ENCODE data around the gene IHH.

Gene IHH

GRCh38 chr2:219076253-219076652, 15.5 kb upstream of the IHH start:
- no peak for DNase-seq (ENCODE audit: low read depth in 2 of 2, low spot score in 1 of 2)

- DNase-seq (ENCODE audit: low read depth in 2 of 2, low spot score in 1 of 2) = no peak
Measured at GRCh38 chr2:219073413-219074129, 12.8 kb upstream of the IHH start.

DNA sequence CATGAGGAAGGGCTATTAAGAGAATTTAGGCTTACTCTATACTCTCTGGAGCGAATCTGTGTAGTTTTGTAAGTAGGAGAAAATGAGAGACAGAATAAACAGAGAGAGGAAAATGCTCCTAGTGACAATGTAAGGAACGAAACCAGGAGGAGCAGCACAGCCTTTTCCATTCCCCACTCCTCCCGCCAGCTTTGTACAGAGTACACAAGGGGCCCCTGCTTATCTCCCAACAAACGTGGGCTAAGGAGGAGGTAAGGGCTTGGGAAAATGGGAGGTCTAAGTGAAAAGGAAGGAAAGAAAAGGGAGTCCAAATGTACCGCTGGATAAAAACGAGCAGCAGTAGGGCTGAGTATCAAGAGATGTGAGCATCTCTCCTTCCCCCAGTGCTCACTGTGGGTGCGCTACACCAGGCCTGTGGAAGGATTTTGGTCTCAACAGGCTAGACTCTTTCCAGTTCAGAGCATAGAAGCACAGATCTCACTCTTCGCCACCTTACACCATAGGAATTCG, 12.1 kb upstream of the IHH start:
- DNase-seq (ENCODE audit: low read depth in 2 of 2, low spot score in 1 of 2) = no peak

GRCh38 chr2:219071131-219071816, 10.6 kb upstream of the IHH start:
- DNase-seq (ENCODE audit: low read depth in 2 of 2, low spot score in 1 of 2) = no peak

GRCh38 chr2:219065484-219065883, 4.8 kb upstream of the IHH start:
- no peak for DNase-seq (ENCODE audit: low read depth in 2 of 2, low spot score in 1 of 2)

DNA sequence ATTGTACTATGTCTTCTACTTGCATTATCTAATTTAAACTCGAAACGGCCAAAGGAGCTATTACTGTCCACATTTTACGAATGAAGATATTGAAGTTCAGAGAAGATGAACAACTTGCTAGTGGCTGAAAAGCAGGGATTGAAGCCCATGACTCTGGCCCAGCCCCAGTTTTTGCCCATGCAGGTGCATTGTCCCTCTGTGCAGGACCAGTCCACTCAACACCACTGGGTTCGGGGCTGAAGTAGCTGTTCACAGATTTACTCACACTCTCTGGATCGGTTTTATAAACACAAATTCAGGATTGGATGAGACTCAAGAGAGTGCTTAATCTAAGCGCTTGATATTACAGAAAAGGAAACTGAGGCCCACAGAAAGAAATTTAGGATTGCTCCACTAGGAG, 1.4 kb upstream of the IHH start:
- DNase-seq (ENCODE audit: low read depth in 2 of 2, low spot score in 1 of 2) = no peak

- DNase-seq (ENCODE audit: low read depth in 2 of 2, low spot score in 1 of 2) = no peak
Measured at GRCh38 chr2:219059725-219060682, 717 bp downstream of the IHH start.

- no peak for DNase-seq (ENCODE audit: low read depth in 2 of 2, low spot score in 1 of 2)
Measured at GRCh38 chr2:219059375-219059724, 1.4 kb downstream of the IHH start.

GRCh38 chr2:219058541-219059374, 2.0 kb downstream of the IHH start:
- DNase-seq (ENCODE audit: low read depth in 2 of 2, low spot score in 1 of 2) = no peak

DNA sequence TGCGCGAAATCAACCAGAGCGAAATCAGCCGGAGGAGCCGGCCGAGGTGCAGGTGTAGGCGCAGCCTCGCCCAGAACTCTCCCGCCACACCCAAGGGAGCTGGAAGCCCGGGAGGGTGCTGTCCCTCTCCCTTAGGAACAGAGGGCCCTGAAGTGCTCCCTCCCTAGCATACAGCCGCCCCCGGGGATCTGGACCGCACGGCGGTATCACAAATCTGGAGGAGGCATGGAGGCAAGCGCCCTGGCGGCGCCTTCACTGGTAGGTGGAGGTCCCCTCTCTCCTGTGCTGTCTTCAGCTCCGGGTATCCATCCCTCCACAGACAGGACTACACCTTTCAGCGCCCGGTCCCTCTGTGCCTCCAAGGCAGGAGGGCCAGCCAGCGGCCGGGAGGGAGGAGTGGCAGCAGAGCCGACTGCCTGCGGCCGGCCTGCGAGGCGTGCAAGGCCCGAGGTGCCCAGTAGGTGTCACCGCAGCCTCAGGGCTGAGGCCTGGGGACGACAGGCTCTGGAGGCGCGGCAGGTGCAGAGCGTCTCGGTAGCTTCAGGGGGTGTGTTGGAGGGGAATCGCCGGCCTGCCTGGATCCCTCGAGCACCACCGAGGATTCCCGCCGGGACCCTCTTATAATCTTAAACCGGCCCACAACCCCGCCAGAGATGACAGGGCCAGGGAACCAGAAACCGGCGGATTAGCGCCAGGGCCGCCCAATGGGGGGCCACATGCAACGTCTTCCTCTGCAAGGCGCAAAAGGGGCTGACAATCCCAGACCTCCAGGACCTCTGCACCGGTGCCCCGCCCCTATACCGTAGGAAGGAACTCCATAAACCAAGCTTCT, 2.8 kb downstream of the IHH start:
- peak; percentile 42 to 57 for DNase-seq (ENCODE audit: low read depth in 2 of 2, low spot score in 1 of 2)

- DNase-seq (ENCODE audit: low read depth in 2 of 2, low spot score in 1 of 2) = no peak
Measured at GRCh38 chr2:219056896-219057708, 3.6 kb downstream of the IHH start.

- no peak for DNase-seq (ENCODE audit: low read depth in 2 of 2, low spot score in 1 of 2)
Measured at GRCh38 chr2:219056176-219056895, 4.4 kb downstream of the IHH start.

GRCh38 chr2:219054956-219055903, 5.5 kb downstream of the IHH start:
- DNase-seq (ENCODE audit: low read depth in 2 of 2, low spot score in 1 of 2) = no peak

DNA sequence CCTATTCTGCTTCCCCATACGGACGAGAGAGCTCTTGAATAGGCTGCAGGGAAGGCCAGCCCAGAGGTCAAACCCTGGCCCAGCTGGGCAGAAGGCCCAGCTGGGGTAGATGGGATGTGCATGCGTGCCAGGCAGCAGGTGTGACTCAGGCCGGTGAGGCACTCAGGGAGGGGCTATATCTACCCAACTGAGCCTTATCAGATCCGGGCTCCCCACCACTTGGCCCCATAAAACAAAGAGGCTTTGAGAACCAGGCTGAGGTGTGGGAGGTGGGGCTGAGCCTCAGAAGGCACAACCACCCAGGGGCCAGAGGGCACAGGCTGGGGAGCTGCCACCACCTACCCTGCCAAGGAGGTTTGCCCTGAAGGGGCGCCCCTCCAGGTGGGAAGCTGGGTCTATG, 11.4 kb downstream of the IHH start:
- no peak for DNase-seq (ENCODE audit: low read depth in 2 of 2, low spot score in 1 of 2)

DNA sequence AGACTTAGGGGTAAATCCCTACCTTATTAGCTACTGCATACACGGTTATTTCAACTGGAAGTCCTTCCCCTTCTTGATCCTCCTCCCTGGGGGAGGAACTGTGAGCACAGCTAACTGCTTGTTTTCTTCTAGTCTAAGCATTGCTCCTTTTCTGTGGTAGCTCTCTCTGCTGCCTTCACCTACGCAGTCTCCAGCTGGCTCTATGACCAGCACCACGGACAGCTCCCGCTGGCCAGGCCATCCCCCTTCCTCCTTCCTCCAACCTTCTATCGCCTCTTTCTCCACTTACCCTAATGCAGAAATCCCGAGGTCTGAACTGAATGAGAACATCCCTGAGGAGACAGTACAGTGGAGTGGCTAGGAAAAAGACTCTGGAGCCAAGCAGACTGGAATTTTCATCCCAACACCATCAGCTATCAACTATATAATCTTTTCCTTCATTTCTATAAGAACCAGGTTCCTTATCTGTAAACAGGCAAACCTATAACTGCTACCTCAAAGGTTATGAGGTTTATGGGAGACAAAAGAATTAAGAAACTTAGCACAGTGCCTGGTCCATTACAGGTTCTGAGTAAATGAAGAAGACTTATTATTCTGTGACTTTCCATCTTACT, 14.7 kb downstream of the IHH start:
- DNase-seq (ENCODE audit: low read depth in 2 of 2, low spot score in 1 of 2) = no peak

- DNase-seq (ENCODE audit: low read depth in 2 of 2, low spot score in 1 of 2) = no peak
Measured at GRCh38 chr2:219042750-219043149, 18.0 kb downstream of the IHH start.

GRCh38 chr2:219042157-219042556, 18.6 kb downstream of the IHH start:
- no peak for DNase-seq (ENCODE audit: low read depth in 2 of 2, low spot score in 1 of 2)
